Measurements from ENCODE around the gene VTCN1.
A peak's percentile ranks its signal among the peaks of the same experiment; 100 is the strongest.
"Not testable (repeated sequence)": the region's sequence is repeated elsewhere in the genome, so short reads cannot be mapped to it uniquely, and the experiment has no call there.

Gene VTCN1

DNA sequence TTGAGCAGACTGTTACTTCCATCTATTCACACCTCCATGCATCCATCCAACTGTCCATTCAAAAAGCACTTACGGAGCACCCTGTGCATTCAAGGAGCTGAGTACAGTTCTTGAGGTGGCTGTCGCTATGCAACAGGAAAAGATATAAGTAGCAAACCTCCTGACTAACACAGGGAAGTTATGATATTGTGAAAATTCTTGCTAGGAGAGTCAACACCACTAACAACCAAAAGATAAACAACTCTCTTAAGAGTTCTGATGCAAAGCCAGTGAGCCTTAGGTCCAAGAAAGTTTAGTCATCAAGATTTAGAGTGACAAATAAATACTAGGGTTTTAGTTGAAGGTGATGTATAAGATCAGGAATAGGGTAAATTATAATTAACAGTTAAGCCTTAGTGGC lies 44.7 kb downstream of the VTCN1 start:
- DNase-seq (ENCODE audit: low spot score), result no peak

DNA sequence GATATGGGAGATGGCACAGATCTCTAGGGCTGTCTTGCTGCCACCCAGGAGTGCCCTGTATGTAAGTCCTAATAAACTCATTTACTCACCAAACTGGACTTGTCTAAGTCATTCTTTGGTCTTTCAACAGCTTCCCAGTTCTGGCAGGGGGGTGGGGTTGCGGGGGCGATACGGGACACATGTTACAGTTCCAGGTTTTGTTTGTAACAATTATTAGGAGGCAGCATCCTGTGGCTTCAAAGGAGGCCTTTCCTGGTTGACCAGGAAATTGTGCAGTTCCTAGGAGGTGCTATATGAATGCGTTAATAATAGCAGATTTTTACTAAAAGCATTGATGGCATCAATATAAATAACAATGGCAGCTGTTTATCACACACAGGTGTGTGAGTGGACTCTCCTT lies 46.5 kb downstream of the VTCN1 start:
- no peak for DNase-seq (ENCODE audit: low spot score)

DNA sequence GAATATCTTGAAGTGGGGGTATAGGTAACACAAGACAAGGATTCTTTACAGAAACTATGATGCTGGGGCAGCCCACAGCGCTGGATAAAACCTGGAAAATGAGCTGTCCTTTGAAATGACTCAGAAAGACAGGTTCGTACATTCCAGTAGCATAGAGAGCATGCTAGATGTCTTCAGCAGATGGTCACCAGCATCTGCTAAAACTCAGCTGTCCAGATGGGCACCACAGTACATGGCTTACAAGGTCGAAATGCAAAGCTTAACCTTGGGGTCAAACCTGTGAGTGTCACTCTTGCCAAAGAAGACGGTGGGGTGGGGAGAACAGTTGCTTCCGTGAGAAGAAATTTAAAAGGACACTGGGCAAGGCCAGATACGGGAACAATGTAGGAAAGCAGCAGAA lies 47.9 kb downstream of the VTCN1 start:
- no peak for DNase-seq (ENCODE audit: low spot score)

DNA sequence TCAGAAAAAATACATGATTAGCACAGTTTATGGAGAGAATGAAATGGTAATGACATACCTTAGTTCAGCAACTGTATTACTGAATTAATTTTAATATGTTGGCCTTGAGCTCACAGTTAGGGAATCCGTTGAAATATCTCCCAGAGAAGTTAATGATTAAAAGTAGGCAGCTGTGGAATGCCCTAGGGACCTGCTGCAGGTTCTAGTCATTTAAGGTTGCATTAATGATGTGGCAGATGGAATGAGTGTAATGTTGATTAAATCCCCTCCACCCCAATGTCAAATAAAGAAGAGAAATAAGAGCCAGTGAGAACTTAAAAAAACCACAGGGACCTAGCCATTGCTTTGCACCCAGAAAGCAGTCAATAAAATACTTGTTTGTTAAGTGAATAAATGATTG lies 48.8 kb downstream of the VTCN1 start:
- DNase-seq (ENCODE audit: low spot score), result no peak

DNA sequence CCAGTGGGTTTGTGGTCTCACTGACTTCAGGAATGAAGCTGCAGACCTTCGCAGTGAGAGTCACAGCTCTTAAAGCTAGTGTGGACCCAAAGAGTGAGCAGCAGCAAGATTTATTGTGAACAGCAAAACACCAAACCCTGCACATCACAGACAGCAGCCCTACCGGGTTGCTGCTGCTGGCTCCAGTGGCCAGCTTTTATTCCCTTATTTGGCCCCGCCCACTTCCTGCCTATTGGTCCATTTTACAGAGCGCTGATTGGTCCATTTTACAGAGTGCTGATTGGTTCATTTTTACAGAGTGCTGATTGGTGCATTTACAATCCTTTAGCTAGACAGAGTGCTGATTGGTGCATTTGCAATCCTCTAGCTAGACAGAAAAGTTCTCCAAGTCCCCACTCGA lies 59.4 kb downstream of the VTCN1 start:
- not testable (repeated sequence) for DNase-seq (ENCODE audit: low spot score)

DNA sequence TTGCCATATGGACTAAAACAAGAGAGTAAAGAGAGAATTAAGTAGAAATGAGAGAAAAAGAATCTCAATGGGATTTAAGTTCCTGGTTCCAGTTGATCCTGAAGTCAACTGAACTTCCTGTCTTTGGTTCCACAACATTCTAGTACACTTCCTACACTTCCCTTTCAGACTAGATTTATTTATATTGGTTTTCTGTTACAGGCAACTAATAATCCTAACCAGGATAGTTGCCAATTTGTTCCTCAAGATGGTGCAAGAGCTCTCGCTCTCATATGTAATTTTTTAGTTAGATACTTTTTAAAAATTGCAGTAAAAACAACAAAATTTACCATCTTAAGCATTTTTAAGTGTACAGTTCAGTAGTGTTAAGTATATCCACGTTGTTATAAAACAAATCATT lies 60.4 kb downstream of the VTCN1 start:
- no peak for DNase-seq (ENCODE audit: low spot score)

DNA sequence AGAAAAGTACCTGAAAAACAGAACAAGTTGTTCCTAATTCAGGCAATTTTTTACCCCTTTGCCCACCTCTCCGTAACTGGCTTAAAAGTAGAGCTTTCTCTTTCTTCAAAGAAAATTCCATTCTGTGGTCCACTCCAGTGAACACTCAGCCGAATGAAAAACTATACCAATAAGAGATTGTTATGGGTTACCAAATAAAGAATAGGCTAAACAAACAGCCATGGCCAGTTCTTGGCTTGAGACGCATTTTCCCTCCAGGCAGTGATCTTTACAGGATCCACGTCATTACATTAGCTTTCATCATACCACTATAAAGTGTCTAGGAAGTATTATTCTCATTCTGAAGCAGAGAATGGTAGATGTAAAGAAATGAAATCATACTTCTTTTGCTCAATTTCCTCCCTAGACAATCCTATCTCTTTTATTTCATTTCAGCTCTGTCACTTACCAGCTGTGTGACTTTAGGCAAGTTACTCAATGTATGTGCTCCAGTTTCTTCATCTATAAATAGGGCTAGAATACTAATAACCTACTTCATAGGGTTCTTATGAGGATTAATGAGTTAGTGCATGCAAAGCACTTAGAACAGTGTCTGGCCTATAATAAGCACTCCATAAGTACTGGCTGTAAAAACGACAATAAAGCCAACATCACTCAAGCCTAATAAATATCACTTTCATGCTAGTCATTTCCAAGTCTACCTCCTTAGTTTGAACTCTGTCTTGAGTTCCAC lies 62.7 kb downstream of the VTCN1 start:
- DNase-seq (ENCODE audit: low spot score), result no peak

DNA sequence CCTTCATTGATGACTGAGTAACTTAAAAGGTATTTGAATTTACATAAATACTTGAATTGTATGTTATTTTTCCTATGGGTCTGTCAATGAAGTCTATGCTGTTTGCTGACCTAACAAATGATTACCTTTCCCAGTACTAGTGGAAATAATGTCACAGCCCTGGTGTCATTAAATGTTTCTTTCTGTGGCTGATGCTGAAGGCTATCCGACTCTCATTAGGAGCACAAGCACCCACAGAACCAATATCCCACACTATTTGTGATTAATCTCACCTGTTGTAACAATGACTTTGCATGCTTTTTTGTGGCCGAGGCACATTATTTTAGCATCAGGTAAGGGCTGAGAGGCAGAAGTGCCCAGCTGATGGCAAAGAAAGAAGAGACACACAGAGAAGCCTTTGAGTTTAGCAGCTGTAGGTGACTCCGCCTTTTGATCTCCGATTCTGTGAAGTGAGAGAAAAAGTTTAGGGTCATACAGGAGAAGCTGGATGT lies 63.3 kb downstream of the VTCN1 start:
- DNase-seq (ENCODE audit: low spot score), result no peak

DNA sequence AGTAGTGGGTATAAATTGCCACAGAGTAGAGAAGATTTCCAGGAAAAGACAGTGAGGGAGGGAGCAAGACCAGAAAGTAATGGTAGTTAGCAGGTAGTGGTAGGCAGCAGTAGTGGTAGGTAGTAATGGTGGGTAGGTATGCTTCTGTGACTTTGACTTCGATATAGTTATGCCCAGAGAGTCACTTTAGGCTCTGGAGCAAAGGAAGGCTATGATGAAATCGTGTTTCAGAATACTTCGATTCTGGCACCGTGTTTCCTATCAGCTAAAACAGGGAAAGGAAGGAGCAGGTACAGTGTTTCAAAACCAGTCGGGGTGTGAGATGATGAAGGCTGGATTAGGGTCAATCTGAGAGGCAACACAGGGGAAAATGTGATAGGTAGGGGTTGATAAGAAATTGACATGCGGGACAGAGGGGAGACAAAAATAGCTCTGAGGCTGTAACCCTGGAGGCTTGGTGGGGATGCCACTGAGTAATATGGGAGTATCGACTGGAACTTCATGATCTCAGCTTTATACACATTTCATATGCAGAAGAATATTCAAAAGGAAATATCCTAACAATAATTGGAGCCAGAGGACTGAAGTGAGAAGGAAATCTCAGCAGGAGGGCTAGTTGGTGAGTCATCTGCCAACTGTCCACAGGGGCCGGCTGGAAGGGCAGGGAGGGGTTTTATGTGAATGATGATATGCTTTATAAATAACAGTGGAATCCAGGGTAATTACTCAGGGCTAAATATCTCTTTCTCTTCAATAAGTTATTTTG lies 64.0 kb downstream of the VTCN1 start:
- no peak for DNase-seq (ENCODE audit: low spot score)

DNA sequence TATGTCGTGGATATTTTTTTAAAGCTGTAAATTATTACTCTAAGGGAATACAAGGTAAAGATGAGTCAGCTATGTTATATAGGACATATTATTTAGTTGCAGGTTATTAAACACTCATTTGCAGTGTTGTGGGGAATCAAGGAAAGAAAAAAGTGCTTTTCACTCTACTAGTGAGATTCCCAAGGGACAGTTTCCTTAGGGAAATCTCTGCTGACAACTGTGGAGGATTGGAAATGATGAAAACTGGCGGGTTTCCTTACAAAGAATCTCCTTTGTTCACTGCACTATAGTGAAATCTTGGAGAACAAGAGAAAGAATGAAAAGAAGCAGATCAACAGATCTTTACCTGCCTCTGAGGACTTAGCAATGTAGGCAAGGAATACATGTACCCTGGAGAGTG lies 64.7 kb downstream of the VTCN1 start:
- DNase-seq (ENCODE audit: low spot score), result no peak

DNA sequence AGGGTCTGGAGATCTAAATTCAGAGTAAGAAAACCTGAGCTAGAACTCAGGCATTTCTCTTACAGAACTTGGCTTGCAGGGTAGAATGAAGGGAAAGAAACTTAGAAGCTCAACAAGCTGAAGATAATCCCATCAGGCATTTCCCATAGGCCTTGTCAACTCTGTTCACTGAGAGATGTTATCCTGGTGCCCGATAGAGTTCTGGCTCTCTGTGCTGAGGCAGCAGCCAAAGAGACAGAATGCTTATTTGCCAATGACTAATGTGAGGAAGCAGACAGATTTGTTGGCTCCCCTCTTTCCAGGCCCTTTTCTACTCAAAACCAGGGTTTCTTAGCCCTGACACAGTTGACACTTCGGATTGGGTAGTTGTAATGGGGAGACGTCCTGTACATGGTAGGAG lies 66.9 kb downstream of the VTCN1 start:
- DNase-seq (ENCODE audit: low spot score), result no peak

DNA sequence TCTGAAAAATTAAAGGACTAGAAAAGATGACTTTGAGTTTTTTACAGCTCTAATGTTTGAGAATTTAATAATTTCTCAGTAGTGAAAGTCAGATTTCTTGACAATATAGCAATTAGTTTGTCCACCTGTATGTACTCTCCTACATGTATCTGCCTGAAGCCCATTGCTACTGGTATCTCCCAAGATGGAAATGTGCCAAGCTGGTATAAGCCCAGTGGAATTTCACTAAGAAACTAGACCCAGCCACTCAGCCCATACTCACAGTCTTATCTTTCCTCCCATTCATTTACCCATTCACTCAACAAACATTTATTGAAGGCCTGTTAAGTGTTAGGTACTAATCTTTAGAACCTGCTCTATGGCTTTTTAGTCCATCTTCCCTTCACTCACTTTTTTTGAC lies 67.6 kb downstream of the VTCN1 start:
- DNase-seq (ENCODE audit: low spot score), result no peak

DNA sequence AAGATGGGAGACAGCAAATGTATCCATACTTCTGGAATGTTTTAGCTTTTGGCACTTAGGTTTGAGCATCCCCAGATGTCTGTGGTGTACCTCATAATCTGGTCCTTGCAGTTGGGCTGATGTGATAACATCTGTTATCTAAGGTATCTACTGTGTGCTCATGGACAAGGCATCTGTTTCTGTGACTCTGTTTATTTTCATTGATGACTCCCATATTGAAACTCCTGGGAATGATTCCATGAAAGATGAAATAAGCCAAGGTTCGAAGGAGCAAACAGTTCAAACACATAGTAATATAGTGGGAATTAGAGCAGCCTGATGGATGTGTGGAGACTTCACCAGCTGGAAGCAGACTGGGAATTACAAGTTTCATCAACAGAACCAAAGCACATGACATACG lies 68.5 kb downstream of the VTCN1 start:
- no peak for DNase-seq (ENCODE audit: low spot score)

DNA sequence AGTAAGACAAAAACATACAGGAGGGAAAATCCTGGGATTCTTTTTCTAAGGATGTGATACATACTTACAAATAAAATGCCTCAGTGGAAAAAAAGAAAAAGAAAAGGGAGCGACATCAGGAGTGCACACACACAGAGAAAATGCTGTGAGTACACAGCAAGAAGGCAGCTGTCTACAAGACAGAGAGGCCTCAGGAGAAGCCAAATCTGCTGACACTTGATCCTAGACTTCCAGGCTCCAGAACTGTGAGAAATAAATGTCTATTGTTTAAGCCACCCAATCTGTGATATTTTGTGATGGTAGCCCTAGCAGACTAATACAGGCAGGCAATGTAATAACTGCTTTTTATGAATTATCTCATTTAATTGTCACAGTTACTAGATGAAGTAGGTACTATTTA lies 72.2 kb downstream of the VTCN1 start:
- DNase-seq (ENCODE audit: low spot score), result no peak

DNA sequence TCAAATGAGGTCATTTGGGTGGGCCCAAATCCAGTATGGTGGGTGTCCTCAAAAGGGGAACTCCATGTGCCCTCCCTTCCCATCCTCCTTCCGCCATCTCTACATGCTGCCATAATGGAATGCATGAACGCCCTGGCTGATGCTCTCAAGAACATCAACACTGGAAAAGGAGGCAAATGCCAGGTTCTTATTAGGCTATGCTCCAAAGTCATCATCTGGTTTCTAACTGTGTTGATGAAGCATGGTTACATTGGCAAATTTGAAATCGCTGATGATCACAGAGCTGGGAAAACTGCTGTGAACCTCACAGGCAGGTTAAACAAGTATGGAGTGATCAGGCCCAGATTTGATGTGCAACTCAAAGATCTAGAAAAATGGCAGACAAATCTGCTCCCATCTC lies 72.6 kb downstream of the VTCN1 start:
- no peak for DNase-seq (ENCODE audit: low spot score)

DNA sequence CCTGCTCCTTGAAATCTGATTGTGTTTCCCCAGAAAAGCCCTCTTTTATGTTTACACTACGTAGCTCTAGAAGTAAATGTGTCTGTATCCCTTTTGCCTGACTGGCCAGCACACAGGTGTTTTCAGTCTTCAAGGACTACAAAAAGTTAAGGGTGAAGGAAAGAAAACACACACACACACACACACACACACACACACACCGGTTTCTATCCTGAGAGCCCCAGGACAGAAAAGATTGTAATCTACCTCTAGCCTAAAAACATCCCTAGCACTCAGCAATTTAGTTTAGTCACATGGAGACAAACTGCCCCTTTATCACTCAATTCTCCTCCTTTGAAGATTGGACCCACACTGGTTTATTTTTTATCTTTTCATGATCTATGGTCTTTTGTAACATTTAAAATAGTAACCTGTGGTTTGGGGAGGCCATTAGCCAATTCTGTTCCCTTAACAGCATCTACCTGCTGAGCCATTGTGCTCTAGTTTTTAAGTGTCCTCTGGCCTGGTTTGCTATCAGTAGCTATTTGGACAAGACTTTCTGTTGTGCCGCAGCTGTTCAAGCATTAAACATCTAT lies 73.4 kb downstream of the VTCN1 start:
- DNase-seq (ENCODE audit: low spot score), result no peak

DNA sequence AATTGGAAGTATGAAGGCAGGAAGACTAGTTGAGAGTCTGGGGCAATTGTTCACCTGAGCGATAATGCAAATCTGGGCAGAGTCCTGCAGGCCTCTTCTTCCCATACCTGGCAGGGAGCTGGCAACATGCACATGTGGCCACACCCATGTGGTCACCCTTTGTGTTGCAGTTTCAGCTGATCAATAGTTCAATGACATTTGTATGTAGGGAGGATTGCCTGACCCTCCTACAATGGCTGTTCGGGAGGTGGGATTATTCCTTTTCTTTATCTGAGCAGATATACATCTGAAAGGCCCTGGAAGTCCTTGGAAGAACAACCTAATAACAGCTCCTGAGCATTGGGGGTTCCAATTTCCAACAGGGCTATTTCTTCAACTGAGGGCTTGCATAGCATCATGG lies 74.0 kb downstream of the VTCN1 start:
- no peak for DNase-seq (ENCODE audit: low spot score)

DNA sequence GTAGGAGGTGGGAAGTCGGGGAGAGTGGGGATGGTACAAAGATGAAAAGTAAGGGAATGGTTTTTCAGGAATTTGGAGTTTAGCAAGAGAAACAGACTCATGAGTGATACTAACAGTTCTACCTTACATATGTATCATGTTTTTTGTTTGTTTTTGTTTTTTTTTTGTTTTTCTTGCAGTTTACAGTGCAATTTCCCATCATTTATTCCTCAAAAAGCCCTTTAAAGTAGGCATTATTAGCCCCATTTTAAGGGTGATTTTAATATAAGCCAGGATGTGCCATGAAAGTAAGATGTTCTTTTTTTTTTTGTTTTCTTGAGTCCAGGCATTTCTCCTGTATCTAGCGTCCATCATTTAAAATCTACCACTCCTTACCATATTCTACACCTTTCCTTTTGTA lies 75.4 kb downstream of the VTCN1 start:
- DNase-seq (ENCODE audit: low spot score), result no peak

DNA sequence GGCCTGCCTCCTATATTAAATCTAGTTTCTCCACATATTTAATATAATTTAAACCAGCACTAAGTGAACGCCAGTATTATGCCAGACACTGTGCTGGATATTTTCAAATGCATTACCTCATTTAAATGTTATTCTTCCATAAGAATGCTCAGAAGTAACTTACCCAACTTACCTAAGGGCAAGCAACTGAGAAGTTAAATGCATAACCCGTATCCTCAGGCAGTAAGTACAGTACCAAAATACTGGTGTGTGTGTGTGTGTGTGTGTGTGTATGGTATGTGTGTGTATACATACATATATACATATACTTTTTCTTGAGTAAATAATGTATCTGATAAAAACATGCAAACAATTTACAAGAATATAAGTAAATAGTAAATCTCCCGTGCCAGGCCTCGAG lies 80.2 kb downstream of the VTCN1 start:
- DNase-seq (ENCODE audit: low spot score), result no peak

DNA sequence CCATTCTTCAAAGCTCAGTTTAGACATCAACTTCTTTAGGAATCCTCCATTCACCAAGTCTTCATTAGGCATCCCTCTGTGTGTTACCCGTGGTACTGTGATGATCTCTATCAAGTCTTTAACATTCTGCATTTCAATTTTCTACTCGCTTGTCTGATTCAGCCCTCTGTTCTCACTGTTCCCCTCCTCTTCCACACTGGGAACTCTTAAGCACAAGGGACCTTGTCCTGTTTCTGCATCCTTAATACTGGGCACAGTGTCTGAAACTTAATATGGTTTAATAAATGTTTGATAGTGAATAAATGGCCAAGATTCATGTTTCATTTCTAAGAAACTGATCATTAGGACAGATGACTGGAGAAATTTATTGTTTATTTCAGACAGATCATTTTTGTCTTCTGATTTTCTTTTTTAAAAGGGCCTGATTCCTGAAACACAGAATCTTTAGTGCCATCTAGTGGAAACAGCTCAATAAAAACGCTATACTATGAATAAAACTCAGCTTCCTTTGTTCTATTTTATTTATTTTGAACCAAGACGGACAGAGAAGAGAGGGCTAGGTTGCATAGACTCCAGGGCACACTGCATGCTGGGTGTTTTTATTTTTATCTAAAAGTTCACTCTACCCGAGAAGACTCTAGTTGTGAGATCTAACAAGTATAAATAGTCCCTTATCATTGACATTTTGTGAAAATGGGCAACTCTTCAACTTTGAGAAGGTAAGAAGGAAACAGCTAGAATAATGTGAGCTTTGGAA lies 82.2 kb downstream of the VTCN1 start:
- DNase-seq (ENCODE audit: low spot score), result peak; percentile 30

DNA sequence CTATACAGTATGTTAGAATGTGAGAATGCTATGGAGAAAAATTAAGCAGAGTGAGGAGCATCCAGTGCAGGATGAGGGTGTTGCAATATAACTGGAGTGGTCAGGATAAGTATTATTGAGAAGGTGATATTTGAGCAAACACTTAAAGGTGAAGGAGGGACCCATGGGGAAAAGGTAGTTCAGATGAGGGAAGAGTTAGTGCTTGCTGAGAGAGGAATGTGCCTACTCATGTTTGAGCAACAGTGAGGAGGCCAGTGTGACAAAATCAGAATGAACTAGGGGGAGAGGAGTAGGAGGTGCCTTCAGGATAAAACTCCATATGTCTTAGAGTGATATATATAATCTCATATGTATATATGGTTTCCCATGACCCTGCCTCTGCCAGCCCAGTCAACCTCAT lies 82.9 kb downstream of the VTCN1 start:
- no peak for DNase-seq (ENCODE audit: low spot score)

DNA sequence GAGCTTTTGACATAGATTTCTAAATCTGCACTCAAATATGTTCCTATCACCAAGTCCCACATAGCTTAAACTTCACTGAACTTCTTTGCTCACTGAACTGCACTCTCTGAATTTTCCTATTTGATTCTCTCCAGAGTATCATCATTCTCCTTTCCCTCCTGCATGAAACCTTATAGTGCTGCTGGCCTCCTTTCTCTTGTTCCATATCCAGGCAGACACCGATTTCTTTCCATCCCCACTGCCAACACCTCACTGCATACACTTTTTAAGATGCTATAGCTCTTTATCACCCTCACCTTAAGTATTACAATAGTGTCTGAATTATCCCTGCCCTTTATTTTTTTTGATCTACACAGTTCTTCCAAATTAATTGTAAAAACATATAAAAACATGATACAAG lies 86.1 kb downstream of the VTCN1 start:
- no peak for DNase-seq (ENCODE audit: low spot score)

DNA sequence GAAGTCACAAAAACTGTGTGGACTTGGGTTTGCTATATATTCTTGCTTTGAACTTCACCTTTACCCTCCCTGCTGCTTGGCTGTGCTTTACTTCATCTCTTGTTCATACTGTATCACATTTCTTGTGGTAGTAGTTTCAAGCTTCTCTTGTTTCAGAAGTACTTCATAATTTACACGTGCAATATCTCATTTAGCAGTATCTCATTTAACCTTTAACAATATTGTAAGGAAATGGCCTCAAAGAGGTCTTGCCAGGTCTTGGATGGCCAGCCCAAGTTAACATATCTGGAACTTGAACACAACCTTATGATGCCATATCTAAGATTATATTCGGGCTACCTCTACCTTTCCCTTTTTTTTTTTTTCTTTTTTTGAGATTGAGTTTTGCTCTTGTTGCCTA lies 87.5 kb downstream of the VTCN1 start:
- no peak for DNase-seq (ENCODE audit: low spot score)
